ENCODE data around the gene IDS. TPM values are rescaled to one million over a fixed set of nuclear protein-coding genes. Genes with fewer than 3 reads are reported as not detected.
A peak's percentile ranks its signal among the peaks of the same experiment; 100 is the strongest.
"Not testable (repeated sequence)": the region's sequence is repeated elsewhere in the genome, so short reads cannot be mapped to it uniquely, and the experiment has no call there.

The IDS gene
- total RNA-seq, 1 donor from 2014 or later, result 121 TPM

GRCh38 chrX:149497626-149498025 lies 7.5 kb downstream of the IDS start:
- DNase-seq, result no peak

- DNase-seq, result no peak
Observed at GRCh38 chrX:149497054-149497453, 8.1 kb downstream of the IDS start.

DNA sequence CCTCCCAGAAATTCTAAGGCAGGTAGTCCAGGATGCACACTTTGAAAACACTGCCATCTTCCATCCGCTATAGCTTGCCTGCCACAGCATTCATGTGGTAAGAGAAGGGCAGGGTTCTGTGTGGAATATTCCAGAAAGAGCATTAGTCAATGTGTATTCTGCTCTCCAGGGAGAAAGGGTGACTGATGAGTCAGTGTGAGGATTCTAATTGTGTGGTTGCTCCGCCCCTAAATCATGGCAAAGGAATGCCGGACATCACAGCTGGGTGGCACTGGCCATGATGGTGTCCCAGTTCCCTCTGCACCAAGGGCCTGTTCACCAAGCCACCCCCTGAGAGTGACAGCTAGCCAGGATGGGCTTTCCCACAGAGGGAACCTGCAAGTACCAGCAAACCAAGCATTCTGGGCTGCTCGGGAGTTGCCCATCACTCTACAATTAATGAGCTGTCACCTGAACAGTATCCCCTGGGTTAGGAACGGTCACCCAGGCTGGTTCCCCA lies 9.5 kb downstream of the IDS start:
- DNase-seq, result no peak

DNA sequence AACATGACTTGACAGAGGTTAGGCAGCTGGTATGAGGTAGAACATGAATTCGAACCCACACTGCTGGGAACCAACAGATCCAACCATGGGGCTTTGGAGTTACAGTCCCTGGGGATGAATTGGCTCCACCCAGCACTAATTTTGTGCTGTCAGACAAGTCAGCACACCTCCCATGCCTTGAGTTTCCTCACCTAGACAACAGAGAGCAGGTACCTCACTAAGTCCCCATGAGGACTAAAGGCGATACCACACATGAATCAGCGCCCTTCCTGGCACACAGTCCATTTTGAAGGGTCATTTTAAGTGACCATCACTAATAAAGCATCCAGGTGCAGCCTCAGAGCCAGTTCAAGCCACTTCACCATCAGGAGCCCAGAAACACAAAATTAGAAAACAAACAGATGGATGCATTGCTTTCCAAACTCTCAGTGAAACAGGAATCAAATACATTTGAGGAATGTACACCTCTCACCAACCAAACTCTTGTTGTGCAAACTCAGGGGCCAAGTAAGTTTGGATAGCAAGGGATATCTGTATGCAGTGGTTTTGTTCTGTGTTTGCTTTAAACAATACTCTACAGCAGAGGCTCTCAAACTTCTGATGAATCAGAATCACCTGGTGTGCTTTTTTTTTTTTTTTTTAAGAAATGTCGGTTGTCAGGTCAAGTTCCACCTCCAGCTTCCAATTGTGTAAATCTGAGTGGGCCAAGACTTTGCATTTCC lies 10.1 kb downstream of the IDS start:
- DNase-seq, result no peak

- DNase-seq, result no peak
Observed at GRCh38 chrX:149493567-149494562, 11.2 kb downstream of the IDS start.

- DNase-seq, result no peak
Observed at GRCh38 chrX:149491812-149492211, 13.3 kb downstream of the IDS start.

GRCh38 chrX:149490100-149490499 lies 15.0 kb downstream of the IDS start:
- DNase-seq, result no peak

- DNase-seq, result not testable (repeated sequence)
Observed at GRCh38 chrX:149488411-149489052, 16.6 kb downstream of the IDS start.

DNA sequence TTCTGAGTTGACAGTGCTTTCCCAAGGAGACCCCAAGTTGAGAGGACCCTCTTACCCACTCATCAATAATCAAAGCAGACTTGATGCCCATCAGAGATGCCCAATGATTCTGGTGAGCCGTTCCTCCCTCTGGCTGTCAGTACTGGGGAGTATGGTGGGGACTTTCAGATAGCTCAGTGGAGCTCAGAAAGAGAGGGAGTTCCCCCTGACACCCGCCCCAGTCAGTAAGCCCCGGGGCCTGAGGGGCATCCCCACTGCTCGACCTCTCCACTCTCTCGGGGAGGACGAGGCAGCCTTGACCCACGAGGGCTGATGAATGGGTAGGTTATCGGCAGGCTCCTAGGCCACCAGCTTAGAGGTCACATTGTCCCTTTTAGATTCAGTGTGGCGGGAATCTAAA lies 17.1 kb downstream of the IDS start:
- not testable (repeated sequence) for DNase-seq

- DNase-seq, result no peak
Observed at GRCh38 chrX:149487292-149487691, 17.8 kb downstream of the IDS start.

- DNase-seq, result no peak
Observed at GRCh38 chrX:149476513-149476912, 28.6 kb downstream of the IDS start.

- no peak for DNase-seq
Observed at GRCh38 chrX:149473966-149474365, 31.1 kb downstream of the IDS start.

GRCh38 chrX:149473092-149473491 lies 32.0 kb downstream of the IDS start:
- no peak for DNase-seq

- no peak for DNase-seq
Observed at GRCh38 chrX:149472625-149473024, 32.5 kb downstream of the IDS start.

DNA sequence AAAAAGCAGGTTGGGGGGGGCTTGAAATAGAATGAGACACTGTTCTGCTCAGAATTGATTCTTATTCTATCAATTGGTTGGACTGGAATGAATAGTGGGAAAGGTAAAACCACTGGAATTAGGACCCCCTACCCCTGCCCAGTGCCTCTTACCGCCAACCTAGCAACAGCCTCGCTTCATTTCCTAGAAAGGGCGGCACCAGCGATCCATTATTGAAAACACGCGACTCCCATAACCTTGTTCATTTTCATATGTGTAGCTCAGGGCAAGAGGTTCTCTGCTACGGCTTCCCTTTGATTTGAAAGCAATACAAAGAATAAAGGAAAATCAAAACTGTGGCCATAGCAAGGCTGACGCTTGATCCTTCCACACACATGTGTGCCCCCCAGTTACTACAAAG lies 33.7 kb downstream of the IDS start:
- DNase-seq, result no peak

DNA sequence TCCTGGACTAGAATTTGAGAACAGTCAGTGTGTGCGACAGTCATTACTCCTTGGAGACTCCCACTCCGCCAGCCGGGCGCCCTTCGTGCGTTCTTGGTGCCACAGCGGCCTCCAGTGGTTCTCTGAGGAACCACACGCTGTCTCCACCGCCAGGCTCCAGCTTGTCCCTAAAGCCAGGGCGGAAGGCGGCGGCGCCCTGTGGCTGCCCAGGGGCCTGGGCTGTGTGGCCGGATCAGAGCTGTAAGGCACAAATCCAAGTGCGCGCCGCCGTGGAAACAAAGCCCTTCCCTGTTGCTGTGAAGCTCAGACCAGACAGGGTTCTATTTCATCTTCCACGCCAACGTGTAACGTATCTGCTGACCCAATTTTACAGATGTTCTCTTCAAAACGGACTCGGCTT lies 34.2 kb downstream of the IDS start:
- DNase-seq, result peak; percentile 68

DNA sequence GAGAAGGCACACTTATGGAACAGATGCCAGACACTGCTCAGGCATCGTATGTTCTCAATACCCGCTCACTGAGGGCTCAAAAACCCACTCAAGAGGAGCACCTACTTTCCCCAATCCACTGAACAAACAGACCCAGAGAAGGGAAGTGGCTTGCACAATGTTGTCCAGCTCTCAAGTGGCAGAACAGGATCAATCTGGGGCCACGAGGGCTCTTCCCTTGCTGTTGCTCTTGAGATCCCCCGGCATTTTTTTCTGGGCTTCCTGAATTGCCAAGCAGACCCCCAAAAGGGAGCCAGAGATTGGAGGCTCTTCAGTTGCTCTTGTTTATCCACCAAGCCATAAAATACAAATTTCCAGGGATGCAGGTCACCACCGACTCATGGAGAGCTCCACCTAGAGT lies 35.7 kb downstream of the IDS start:
- DNase-seq, result no peak

GRCh38 chrX:149467920-149468319 lies 37.2 kb downstream of the IDS start:
- DNase-seq, result no peak

DNA sequence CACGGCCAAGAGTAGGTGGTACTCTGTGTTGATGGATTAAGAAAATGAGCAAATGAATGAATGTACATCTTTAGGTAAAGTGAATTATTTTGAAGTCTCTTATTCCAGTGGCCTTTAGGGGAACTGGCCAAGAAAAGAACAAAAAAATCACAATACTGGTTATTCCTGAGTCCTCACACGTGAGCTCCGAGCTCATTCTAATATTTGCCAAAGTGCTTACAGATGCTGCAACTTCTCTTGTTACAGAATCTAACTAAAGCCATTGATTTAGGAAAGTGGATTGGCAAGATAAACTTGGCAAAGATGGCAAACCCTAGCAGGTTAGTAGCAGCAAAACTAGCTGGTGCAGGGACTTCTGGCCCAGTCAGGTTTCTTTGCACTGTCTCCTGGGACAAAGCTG lies 37.6 kb downstream of the IDS start:
- no peak for DNase-seq

DNA sequence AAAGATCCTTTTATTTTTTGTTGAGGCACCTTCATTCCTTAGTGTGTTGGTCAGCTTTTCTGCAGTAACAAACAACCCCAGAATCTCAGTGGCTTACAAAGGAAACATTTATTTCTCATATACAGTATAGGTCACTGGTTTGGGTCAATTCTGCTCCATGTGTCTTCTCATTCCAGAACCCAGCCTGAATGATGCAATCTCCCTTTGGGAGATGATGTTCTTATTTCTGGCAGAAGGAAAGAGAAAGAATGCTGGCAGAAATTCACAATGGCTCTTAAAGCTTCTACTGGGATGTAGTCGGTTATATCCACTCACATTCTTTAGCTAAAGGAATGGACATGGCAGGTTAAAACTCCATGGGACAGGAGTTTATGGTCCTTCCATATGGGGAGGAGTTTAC lies 42.3 kb downstream of the IDS start:
- DNase-seq, result no peak

DNA sequence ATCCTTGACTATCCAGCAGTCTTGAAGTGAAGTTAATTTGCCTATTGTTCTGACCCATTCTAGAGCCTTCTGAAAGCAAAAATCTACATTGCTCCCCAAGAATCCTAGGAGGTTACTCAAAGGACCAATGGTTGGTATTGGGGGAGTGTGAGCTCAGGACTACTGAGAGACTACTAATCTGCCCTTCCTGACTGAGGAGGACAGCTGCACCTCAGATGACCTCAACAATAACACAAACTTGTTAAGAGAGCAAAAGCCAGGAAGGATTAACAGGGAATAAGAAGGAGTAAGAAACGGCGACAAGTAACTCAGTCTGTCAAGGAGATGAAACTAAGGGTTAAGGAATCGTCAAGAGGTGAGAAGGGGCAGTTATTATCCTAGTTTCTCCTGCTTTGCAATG lies 43.4 kb downstream of the IDS start:
- DNase-seq, result no peak

- DNase-seq, result no peak
Observed at GRCh38 chrX:149458586-149458985, 46.5 kb downstream of the IDS start.

All from occipital lobe (tissue), 2 donors.